MCF 10A (cell line): ENCODE results near the gene LZTS3. TPM values are rescaled to one million over a fixed set of nuclear protein-coding genes. Genes with fewer than 3 reads are reported as not detected.
"Not testable (repeated sequence)": the region's sequence is repeated elsewhere in the genome, so short reads cannot be mapped to it uniquely, and the experiment has no call there.

Experiments used
- BruUV-seq: library from RNA; stranded (reverse); fragments of 400-500 nt; replicated peaks from 2 replicates; lab custom pipeline; 2021; lab: Mats Ljungman, UMichigan
- CTCF ChIA-PET: fragments of 300-600 bp; sonication (Branson Sonifier 250); formaldehyde crosslinking; extraction: SDS; loops from one replicate; lab custom pipeline; 2021; ENCODE audit warnings: antibody characterized with exemption, inconsistent platforms; lab: Yijun Ruan, JAX
- POLR2A ChIA-PET: fragments of 300-600, 350-650 bp; sonication (Branson Sonifier 250); formaldehyde crosslinking; extraction: SDS; loops from one replicate; lab custom pipeline; 2020; ENCODE audit warnings: antibody characterized with exemption, inconsistent platforms; lab: Yijun Ruan, JAX
- DNase-seq: peaks from one replicate; pipeline ENCODE4 v3.0.0-alpha.2; 2018; ENCODE audit not compliant: unreplicated experiment
- H3K27ac Mint-ChIP-seq: one replicate; pipeline ENCODE4 v1.8.0; 2022; ENCODE audit warnings: mild to moderate bottlenecking, low read depth, mixed read lengths; ENCODE audit not compliant: unreplicated experiment
- H3K27me3 Mint-ChIP-seq: one replicate; pipeline ENCODE4 v1.8.0; 2022; ENCODE audit warnings: mixed read lengths; ENCODE audit not compliant: insufficient read depth, unreplicated experiment
- H3K36me3 Mint-ChIP-seq: one replicate; pipeline ENCODE4 v1.8.0; 2022; ENCODE audit warnings: mild to moderate bottlenecking, moderate library complexity, mixed read lengths; ENCODE audit not compliant: insufficient read depth, unreplicated experiment
- H3K4me1 Mint-ChIP-seq: one replicate; pipeline ENCODE4 v1.8.0; 2022; ENCODE audit warnings: mixed read lengths; ENCODE audit not compliant: insufficient read depth, unreplicated experiment
- H3K4me3 Mint-ChIP-seq: one replicate; pipeline ENCODE4 v1.8.0; 2022; ENCODE audit warnings: mild to moderate bottlenecking, moderate library complexity, mixed read lengths; ENCODE audit not compliant: unreplicated experiment
- H3K9me3 Mint-ChIP-seq: one replicate; pipeline ENCODE4 v1.8.0; 2022; ENCODE audit warnings: mixed read lengths; ENCODE audit not compliant: unreplicated experiment
- CTCF ChIP-seq: fragments of 200-600 bp; IDR thresholded peaks from one replicate; pipeline ENCODE4 v1.8.0; 2022; ENCODE audit warnings: antibody characterized with exemption, mild to moderate bottlenecking; ENCODE audit not compliant: unreplicated experiment
- intact Hi-C: fragments of 100-400 bp; cut with micrococcal nuclease; formaldehyde crosslinking; loops from 2 replicates; pipeline ENCODE4 v1.14.1; 2022
- total RNA-seq: library from RNA; stranded (reverse); gene quantifications from 2 replicates; pipeline ENCODE4 v1.2.3, GENCODE V29; 2022

LZTS3 gene
- total RNA-seq, 1 experiment from 2014 or later: 5.3 TPM

GRCh38 chr20:3126527-3126859, 46.9 kb downstream of the LZTS3 start:
- no TSS peak for BruUV-seq
- Mint-ChIP-seq H3K9me3 (no peaks in the 10 kb centered on the region), H3K27me3 (no peaks in the 10 kb centered on the region), H3K36me3 (peaks cover 22% of the 10 kb centered on the region), H3K27ac (no peak overlapping the region), H3K4me1 (peaks cover 10% of the 10 kb centered on the region), H3K4me3 (no peak overlapping the region)
- ChIA-PET CTCF (no interaction called here), POLR2A (no interaction called here)
- intact Hi-C loops: no loop called here
- DNase-seq: no peak
- TF ChIP-seq CTCF: no peak

- H3K27ac Mint-ChIP-seq: not testable (repeated sequence)
Observed at GRCh38 chr20:3125776-3126526, 47.4 kb downstream of the LZTS3 start.

GRCh38 chr20:3124773-3125560, 48.4 kb downstream of the LZTS3 start:
- H3K4me1 Mint-ChIP-seq, POLR2A ChIA-PET, H3K27ac Mint-ChIP-seq, H3K4me3 Mint-ChIP-seq, BruUV-seq, intact Hi-C loops, H3K9me3 Mint-ChIP-seq, DNase-seq, H3K27me3 Mint-ChIP-seq: not testable (repeated sequence)
- CTCF ChIA-PET: interaction anchor here (0.7 to 1.6 kb wide), 2 partner anchors 192 to 680 kb away, joined by 3 read pairs; no protein-coding TSS in a partner anchor
- peaks cover 24% of the 10 kb centered on the region for H3K36me3 Mint-ChIP-seq

More at GRCh38 chr20:3125776-3126526, 47.4 kb downstream of the LZTS3 start:
- POLR2A ChIA-PET, H3K4me3 Mint-ChIP-seq, intact Hi-C loops, BruUV-seq, CTCF ChIA-PET, H3K27me3 Mint-ChIP-seq, H3K4me1 Mint-ChIP-seq, DNase-seq, H3K9me3 Mint-ChIP-seq: not testable (repeated sequence)
- peaks cover 24% of the 10 kb centered on the region for H3K36me3 Mint-ChIP-seq

GRCh38 chr20:3124163-3124562, 49.2 kb downstream of the LZTS3 start:
- peaks cover 28% of the 10 kb centered on the region for H3K36me3 Mint-ChIP-seq
- BruUV-seq, intact Hi-C loops, DNase-seq, H3K9me3 Mint-ChIP-seq, H3K4me1 Mint-ChIP-seq, H3K27me3 Mint-ChIP-seq, H3K4me3 Mint-ChIP-seq: not testable (repeated sequence)
- H3K27ac Mint-ChIP-seq: peak overlapping the region; percentile 65
- ChIA-PET POLR2A (interaction anchor here (0.6 to 1.0 kb wide), 2 partner anchors 12 to 47 kb away, joined by 3 read pairs; no protein-coding TSS in a partner anchor), CTCF (interaction anchor here (0.7 to 1.6 kb wide), 3 partner anchors 9 to 681 kb away, joined by 3 read pairs; no protein-coding TSS in a partner anchor)

GRCh38 chr20:3123542-3123941, 49.8 kb downstream of the LZTS3 start:
- no peaks in the 10 kb centered on the region for H3K9me3 Mint-ChIP-seq
- H3K27ac Mint-ChIP-seq: peak overlapping the region; percentile 65
- intact Hi-C loops: no loop called here
- H3K4me1 Mint-ChIP-seq: peaks cover 14% of the 10 kb centered on the region
- ChIA-PET POLR2A (interaction anchor here (0.6 to 1.0 kb wide), 2 partner anchors 13 to 46 kb away, joined by 3 read pairs; no protein-coding TSS in a partner anchor), CTCF (interaction anchor here (1.0 to 1.6 kb wide), 2 partner anchors 9 to 193 kb away, joined by 3 read pairs; no protein-coding TSS in a partner anchor)
- TSS peak; percentile 98 for BruUV-seq
- peaks cover 34% of the 10 kb centered on the region for H3K36me3 Mint-ChIP-seq
- peak; percentile 34 for DNase-seq
- peak overlapping the region; percentile 2 for H3K4me3 Mint-ChIP-seq
- no peaks in the 10 kb centered on the region for H3K27me3 Mint-ChIP-seq
- no peak for TF ChIP-seq CTCF
